Measurements from ENCODE around the gene PIK3R6.

The PIK3R6 gene

GRCh38 chr17:8822401-8823035 lies 45.0 kb downstream of the PIK3R6 start:
- H3K4me3 ChIP-seq (ENCODE audit: low read depth, low read length) = no peak overlapping the region
- in situ Hi-C loops (cut with HindIII; ENCODE audit: low sequenced_read_pairs) = no loop called here
- TF ChIP-seq CTCF (IDR thresholded peaks at IDR 0.05; ENCODE audit: low read depth, low read length) = no peak
- no peak for DNase-seq (ENCODE audit: low read depth, low spot score)

GRCh38 chr17:8821446-8822105 lies 45.9 kb downstream of the PIK3R6 start:
- H3K4me3 ChIP-seq (ENCODE audit: low read depth, low read length) = no peak overlapping the region
- DNase-seq (ENCODE audit: low read depth, low spot score) = no peak
- in situ Hi-C loops (cut with HindIII; ENCODE audit: low sequenced_read_pairs) = no loop called here
- TF ChIP-seq CTCF (IDR thresholded peaks at IDR 0.05; ENCODE audit: low read depth, low read length) = no peak

GRCh38 chr17:8820311-8821010 lies 47.0 kb downstream of the PIK3R6 start:
- no peak for DNase-seq (ENCODE audit: low read depth, low spot score)

GRCh38 chr17:8818654-8819330 lies 48.7 kb downstream of the PIK3R6 start:
- no peak overlapping the region for H3K4me3 ChIP-seq (ENCODE audit: low read depth, low read length)
- no peak for DNase-seq (ENCODE audit: low read depth, low spot score)
- TF ChIP-seq CTCF (IDR thresholded peaks at IDR 0.05; ENCODE audit: low read depth, low read length) = no peak
- in situ Hi-C loops (cut with HindIII; ENCODE audit: low sequenced_read_pairs) = no loop called here

More at GRCh38 chr17:8820311-8821010, 47.0 kb downstream of the PIK3R6 start:
- in situ Hi-C loops (cut with HindIII; ENCODE audit: low sequenced_read_pairs) = no loop called here
- H3K4me3 ChIP-seq (ENCODE audit: low read depth, low read length) = no peak overlapping the region
- no peak for TF ChIP-seq CTCF (IDR thresholded peaks at IDR 0.05; ENCODE audit: low read depth, low read length)

- in situ Hi-C loops (cut with HindIII; ENCODE audit: low sequenced_read_pairs) = no loop called here
- no peak for DNase-seq (ENCODE audit: low read depth, low spot score)
- TF ChIP-seq CTCF (IDR thresholded peaks at IDR 0.05; ENCODE audit: low read depth, low read length) = no peak
- no peak overlapping the region for H3K4me3 ChIP-seq (ENCODE audit: low read depth, low read length)
Measured at GRCh38 chr17:8818047-8818446, 49.4 kb downstream of the PIK3R6 start.

GRCh38 chr17:8806926-8807550 lies 60.4 kb downstream of the PIK3R6 start:
- no peak for DNase-seq (ENCODE audit: low read depth, low spot score)
- in situ Hi-C loops (cut with HindIII; ENCODE audit: low sequenced_read_pairs) = no loop called here
- TF ChIP-seq CTCF (IDR thresholded peaks at IDR 0.05; ENCODE audit: low read depth, low read length) = no peak
- H3K4me3 ChIP-seq (ENCODE audit: low read depth, low read length) = no peak overlapping the region

All from astrocyte of the spinal cord (primary cell).